ENCODE measurements around the gene KIAA1217. TPM values are rescaled to one million over a fixed set of nuclear protein-coding genes. Genes with fewer than 3 reads are reported as not detected.

KIAA1217 gene
- total RNA-seq, 1 experiment from 2014 or later = 23.4 TPM

GRCh38 chr10:24305551-24306506 is 96.9 kb downstream of the KIAA1217 start (continued):
- TF ChIP-seq AFF4 (CRISPR knock-in tag; IDR thresholded peaks at IDR 0.05; ENCODE audit: borderline replicate concordance) (no peak), ZMAT4 (CRISPR knock-in tag; IDR thresholded peaks at IDR 0.05) (no peak), MXD4 (CRISPR knock-in tag; IDR thresholded peaks at IDR 0.05; ENCODE audit: borderline replicate concordance) (no peak), TCF7 (CRISPR knock-in tag; IDR thresholded peaks at IDR 0.05; ENCODE audit: low read depth) (no peak), ZNF121 (CRISPR knock-in tag; IDR thresholded peaks at IDR 0.05) (no peak)

- CTCF ChIA-PET = interaction anchor here (1.1 to 3.0 kb wide), 2 partner anchors 13 to 54 kb away, joined by 3 to 16 read pairs; no protein-coding TSS in a partner anchor
Observed at GRCh38 chr10:24306507-24306875, 97.6 kb downstream of the KIAA1217 start.

More at GRCh38 chr10:24306507-24306875, 97.6 kb downstream of the KIAA1217 start:
- POLR2A ChIA-PET = interaction anchor here (0.9 kb wide), 1 partner anchor 213 kb away, joined by 3 read pairs; no protein-coding TSS in a partner anchor
- no peak overlapping the region for H3K4me3 Mint-ChIP-seq
- no peak for DNase-seq (ENCODE audit: low spot score)
- TF ChIP-seq GABPB1 (CRISPR knock-in tag; IDR thresholded peaks at IDR 0.05) = no peak
- TF ChIP-seq FOXP4 (CRISPR knock-in tag; IDR thresholded peaks at IDR 0.05) = no peak
- TF ChIP-seq STAT6 (CRISPR knock-in tag; conservative IDR thresholded peaks at IDR 0.05; ENCODE audit: low read depth) = no peak
- no peak for TF ChIP-seq ZNF423 (CRISPR knock-in tag; IDR thresholded peaks at IDR 0.05)
- peaks cover 4% of the 10 kb centered on the region for H3K9me3 Mint-ChIP-seq
- peaks cover 22% of the 10 kb centered on the region for H3K4me1 Mint-ChIP-seq
- no peak overlapping the region for H3K27ac Mint-ChIP-seq
- ATAC-seq = no peak
- H3K27me3 Mint-ChIP-seq (ENCODE audit: low read depth) = no peaks in the 10 kb centered on the region
- H3K36me3 Mint-ChIP-seq = peaks cover 3% of the 10 kb centered on the region; the same call in 1 of the 2 replicates
